Stimulated activated CD8-positive, alpha-beta memory T cell treated with anti-CD3 and anti-CD28 coated beads, Interleukin-7, amount 100 ng/mL, for 4 hours (primary cell): ENCODE measurements around the gene TSC22D4.
A peak's percentile ranks its signal among the peaks of the same experiment; 100 is the strongest.
"Not testable (repeated sequence)": the region's sequence is repeated elsewhere in the genome, so short reads cannot be mapped to it uniquely, and the experiment has no call there.

Experiments
- DNase-seq, 2 donors: peaks; one replicate each; pipeline ENCODE4 v3.0.0-alpha.2; 2020; ENCODE audit warnings: low read depth in 2 of 2

Gene TSC22D4

DNA sequence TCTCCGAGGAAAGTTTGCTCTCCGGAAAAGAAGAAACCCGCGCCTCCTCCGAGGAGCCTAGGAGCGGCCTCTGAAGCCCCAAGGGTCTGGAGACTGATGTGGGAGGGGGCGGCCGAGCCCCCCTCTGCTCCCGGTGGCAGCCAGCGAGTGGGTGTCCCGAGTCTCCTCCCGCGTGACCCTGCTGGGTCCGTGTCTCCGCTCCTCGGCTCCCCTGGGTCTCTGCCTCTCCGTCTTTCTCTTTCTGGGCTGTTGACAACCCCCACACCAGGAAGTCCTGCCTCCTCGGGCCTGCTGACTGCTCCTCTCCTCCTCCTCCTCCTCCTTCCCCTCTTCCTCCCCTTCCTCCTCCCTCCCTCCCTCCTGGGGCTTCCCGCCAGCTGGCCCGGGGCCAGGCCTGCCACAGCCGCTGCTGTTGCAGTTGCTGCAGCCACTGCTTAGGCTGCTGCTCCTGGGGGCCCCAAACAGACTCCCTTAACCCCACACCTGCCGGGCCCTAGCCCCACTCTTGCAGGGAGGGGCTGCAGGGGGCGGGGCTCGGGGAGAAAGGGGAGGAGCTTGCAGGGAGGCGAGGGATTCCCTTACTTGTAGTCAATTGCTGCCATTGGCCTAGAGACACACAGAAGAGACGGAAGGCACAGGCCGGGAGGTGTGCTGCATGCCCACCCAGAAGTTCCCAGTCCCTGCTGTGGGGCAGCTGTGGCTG, at the start of gene TSC22D4:
Gene TSC22D4, minus strand, starts transcription at position 257 of the 703 bp plus-strand sequence. CDS start 1,176 bp downstream, outside the sequence.
- peak; percentile 84 to 85 for DNase-seq

DNA sequence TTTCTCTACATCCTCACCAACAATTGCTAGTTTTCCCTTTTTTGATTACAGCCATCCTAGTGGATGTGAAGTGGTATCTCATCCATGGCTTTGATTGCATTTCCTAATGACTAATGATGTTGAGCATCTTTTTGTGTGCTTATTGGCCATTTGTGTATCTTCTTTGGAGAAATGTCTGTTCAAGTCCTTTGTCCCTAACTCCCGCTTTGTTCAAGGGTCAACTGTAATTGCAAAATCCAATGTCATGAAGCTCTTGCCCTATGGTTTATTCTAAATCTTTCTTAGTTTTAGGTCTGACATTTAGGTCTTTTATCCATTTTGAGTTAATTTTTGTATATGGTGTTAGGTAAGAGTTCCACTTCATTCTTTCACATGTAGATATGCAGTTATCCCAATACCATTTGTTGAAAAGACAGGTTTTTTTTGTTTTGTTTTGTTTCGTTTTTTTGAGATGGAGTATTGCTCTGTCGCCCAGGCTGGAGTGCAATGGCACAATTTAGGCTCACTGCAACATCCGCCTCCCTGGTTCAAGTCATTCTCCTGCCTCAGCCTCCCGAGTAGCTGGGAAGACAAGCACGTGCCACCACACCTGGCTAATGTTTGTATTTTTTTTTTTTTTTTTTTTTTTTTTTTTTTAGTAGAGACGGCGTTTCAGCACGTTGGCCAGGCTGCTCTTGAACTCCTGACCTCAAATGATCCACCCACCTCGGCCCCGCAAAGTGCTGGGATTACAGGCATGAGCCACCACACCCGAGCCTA, 49.3 kb upstream of the TSC22D4 start:
- not testable (repeated sequence) for DNase-seq

DNA sequence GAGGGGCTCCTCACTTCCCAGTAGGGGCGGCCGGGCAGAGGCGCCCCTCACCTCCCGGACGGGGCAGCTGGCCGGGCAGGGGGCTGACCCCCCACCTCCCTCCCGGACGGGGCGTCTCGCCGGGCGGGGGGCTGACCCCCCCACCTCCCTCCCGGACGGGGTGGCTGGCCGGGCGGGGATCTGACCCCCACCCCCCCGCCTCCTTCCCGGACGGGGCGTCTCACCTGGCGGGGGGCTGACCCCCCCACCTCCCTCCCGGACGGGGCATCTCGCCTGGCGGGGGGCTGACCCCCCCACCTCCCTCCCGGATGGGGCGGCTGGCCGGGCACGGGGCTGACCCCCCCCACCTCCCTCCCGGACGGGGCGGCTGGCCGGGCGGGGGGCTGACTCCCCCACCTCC, 44.2 kb upstream of the TSC22D4 start:
- DNase-seq, result not testable (repeated sequence)

DNA sequence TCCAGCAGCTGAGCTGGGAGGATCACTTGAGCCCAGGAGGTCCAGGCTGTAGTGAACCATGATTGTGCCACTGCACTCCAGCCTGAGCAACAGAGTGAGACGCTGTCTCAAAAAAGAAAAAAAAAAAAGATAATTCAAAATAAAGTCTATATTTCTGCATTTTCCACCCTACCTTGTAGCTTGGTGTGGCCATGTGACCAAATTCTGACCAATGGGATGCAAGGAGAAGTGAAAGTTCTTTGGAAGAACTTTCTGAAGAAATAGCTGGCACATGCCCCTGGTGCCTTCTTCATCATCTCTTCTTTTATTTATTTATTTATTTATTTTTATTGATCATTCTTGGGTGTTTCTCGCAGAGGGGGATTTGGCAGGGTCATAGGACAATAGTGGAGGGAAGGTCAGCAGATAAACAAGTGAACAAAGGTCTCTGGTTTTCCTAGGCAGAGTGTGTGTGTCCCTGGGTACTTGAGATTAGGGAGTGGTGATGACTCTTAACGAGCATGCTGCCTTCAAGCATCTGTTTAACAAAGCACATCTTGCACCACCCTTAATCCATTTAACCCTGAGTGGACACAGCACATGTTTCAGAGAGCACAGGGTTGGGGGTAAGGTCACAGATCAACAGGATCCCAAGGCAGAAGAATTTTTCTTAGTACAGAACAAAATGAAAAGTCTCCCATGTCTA, 43.0 kb upstream of the TSC22D4 start:
- not testable (repeated sequence) for DNase-seq

DNA sequence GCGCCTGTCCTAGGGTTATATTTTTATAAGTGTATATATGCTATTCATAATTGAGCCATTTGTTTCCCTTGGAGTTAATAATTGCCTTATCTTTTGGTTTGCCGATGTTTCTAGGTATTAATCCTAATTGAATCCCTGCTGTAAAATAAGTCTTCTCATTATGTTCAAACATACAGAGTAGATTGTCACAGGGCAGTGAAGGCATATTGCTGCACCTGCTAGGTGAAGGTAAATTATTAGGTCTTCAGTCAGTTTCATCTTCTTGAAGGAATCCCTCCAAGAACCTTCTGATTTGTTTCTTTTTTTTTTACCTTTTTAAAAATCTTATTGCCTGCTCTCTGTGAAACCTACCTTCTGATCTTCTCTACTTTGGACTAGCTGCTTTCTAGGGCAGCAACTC, 42.1 kb upstream of the TSC22D4 start:
- DNase-seq, result no peak

DNA sequence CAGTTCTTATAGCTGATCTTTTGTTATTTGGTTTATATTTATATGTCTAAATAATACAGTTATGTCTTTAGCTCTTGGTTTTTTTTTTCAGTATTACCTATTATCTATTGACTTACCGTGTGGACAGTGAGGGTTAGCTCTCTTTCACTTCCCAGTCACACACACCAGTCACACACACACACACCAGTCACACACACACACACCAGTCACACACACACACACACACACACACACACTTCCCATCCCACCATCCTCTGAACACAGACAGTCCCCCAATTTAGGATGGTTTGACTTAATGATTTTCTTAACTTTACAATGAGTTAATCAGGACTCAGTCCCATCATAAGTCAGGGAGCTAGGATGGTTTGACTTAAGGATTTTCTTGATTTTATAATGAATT, 41.1 kb upstream of the TSC22D4 start:
- no peak for DNase-seq

DNA sequence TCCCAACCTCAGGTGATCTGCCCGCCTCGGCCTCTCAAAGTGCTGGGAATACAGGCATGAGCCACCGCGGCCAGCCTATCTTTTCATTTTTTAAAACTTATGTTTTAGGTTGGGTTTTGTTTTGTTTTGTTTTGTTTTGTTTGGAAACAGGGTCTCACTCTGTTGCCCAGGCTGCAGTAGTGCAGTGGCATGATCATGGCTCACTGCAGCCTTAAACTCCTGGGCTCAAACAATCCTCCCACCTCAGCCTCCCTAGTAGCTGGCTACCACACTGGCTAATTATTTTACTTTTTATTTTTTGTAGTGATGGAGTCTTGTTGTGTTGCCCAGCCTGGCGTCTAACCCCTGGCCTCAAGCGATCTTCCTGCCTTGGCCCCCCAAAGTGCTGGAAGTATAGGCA, 40.6 kb upstream of the TSC22D4 start:
- no peak for DNase-seq

DNA sequence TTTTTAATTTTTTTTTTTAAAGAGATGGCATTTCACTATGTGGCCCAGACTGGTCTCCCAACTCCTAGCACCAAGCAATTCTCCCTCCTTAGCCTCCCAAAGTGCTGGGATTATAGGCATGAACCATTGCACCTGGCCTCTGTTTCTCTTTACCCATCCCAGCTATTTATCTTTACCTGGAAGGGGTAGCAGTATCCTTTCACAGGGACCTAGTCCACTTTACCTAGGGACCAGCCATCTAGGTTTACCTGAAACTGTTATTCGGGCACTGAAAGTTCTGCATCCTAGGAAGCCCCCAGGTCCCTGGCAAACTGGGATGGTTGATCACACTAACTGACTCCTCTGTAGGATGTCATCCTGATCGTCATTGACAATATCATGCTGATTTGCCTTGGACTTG, 38.3 kb upstream of the TSC22D4 start:
- DNase-seq, result no peak

DNA sequence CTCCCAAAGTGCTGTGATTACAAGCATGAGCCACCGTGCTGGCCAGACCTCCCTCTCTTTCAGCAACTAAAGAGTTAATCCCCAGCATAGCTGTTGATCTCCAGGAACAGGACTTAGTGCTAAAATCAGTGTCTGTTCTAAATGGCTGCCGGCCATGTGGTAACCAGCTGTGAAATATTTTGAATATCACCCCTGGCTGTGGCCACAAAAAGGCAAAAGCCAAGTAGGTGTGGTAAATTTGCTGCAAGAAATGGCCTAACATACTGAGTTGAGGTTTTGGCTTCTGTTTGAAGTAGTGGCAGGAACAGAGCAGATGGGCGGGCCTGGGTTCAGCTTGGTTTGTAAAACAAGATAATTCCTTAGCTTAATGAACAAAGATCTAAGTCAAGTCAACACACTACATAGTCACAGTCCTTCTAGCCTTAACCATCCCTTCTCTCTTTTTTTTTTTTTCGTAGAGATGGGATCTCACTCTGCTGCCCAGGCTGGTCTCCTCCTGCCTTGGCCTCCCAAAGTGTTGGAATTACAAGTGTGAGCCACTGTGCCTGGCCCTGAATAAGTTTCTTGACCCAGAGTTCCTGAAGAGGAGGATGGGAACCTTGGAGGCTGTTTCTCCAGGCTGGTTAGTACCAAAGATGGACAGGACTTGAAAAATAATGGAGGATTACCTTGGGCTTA, 37.3 kb upstream of the TSC22D4 start:
- DNase-seq, result peak; percentile 17 to 21

DNA sequence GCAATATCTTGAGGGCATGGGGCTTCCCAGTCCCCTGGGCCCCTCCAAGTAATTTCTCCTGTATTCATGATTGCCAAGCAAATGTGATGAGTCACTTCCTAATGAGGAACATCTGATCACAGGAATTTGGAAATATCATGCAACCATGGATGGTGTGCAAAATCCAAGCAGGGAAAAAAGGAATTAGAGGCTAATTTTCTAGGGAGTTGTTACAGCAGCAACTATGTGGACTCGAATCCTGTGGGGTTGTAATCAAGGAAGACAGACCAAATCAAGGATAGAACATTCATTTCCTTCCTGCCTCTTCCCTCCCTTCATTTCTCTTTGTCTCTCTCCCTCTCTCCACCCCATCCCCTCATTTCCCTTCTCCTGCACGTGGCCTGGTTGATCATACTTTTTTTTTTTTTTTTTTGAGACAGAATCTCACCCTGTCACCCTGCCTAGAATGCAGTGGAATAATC, 36.1 kb upstream of the TSC22D4 start:
- DNase-seq, result no peak

DNA sequence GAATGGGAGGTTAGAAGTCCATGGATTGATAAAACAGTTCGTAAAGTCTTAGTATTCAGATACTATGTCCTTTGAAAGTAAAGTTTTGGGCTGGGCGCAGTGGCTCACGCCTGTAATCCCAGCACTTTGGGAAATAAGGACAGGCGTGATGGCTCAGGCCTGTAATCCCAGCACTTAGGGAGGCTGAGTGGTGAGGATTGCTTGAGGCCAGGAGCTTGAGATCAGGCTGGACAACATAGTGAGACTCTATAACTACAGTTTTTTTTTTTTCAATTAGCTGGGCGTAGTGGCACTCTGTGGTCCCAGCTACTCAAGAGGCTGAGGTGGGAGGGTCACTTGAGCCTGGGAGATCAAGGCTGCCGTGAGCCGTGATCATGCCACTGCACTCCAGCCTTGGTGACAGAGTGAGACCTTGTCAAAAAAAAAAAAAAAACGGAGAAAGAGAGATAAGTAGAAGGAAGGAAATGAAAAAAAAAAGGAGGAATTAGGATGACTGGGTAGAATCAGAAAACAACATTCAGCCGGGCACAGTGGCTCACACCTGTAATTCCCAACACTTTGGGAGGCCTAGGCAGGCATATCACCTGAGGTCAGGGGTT, 34.3 kb upstream of the TSC22D4 start:
- no peak for DNase-seq

DNA sequence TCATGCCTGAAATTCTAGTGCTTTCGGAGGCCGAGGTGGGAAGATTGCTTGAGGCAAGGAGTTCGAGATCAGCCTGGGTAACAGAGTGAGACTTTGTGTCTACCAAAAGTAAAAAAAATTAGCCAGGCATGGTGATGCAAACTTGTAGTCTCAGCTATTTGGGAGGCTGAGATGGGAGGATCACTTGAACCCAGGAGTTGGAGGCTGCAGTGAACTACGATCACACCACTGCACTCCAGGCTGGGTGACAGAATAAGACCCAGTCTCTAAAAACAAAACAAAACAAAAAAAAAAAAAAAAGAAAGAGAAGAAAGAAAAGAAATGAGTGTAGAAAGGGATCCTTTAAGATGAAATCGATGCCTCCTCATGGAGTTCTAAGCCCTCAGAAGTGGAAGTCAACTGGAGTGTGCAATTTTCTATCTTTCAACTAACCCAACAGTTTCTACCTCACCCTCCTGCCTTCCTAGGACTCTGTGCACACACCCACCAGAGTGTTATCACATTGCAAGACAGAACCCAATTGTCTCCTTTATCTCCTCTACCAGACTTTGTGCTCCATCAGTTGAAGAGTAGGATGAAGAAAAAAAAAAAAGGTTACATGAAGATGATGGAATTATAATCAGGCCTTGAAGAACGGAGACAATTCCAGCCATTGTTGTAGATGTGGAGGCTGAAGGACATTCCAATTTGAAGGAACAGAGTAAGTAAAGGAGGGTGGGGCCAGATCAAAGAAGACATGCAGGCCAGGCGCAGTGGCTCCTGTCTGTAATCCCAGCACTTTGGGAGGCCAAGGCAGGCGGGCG, 31.6 kb upstream of the TSC22D4 start:
- no peak for DNase-seq

DNA sequence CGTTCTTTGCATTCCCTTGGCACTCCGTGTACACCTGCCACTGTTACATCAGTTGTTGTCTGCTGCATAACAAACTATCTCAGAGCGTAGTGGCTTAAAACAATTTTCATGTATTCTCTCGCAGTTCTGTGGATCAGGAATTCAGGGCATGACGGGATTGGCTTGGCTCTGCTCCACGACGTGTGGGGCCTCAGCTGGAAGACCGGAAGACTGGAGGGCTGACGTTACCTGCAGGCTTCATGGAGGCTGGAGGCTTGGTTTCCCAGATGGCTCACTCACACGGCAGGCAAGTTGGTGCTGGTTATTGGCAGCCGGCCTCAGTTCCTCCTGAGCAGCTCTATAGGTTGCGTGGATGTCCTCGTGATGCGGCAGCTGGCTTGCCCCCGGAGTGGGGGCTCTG, 30.2 kb upstream of the TSC22D4 start:
- no peak for DNase-seq

DNA sequence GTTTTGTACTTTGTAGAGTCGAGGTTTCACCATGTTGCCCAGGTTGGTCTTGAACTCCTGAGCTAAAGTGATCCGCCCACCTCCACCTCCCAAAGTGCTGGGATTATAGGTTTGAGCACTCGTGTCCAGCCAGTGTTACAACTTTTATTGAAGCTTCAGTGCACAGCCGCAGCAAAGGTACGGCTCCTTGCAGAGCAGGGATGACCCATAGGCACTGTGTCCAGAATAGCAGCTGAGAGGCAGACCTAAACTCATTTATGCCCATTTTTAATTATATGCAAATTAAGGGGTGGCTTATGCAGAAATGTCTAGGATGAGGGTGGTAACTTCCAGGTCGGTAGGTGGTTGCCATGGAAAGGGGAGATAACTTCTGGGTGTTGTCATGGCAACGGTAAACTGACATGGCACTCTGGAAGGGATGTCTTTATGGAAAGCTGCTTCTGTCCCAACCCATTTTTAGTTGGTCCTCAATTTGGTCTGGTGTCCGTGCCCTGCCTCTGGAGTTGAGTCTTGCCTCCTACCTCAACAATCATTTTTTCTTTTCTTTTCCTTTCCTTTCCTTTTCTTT, 27.4 kb upstream of the TSC22D4 start:
- no peak for DNase-seq

DNA sequence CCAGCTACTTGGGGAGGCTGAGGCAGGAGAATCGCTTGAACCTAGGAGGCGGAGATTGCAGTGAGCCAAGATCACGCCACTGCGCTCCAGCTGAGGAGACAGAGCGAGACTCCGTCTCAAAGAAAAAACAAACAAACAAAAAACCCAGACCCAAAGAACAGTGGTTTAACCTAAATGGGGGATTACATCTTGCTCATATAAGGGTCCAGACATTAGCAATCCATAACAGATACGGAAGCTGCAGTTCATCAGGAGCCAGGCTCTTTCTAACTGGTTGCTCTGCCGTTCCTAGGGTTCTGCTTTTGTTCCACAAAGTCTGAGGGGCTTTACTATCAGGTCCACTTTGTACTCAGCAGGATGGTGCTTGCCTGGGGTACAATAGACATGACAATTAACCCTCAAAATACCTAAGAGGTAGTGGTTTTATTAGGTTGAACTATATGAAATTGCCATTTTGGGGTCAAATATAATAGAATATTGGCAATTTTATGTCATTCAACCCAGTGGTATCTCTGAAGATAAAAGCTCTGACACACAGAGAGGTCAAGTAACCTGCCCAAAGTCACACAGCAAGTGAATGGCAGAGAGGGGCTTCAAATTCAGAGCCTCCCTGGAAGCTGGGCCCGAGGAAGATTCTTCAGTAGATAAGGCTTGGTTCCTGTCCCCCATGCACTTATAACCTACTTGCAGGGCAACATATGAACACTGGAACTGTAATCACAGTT, 26.0 kb upstream of the TSC22D4 start:
- no peak for DNase-seq

DNA sequence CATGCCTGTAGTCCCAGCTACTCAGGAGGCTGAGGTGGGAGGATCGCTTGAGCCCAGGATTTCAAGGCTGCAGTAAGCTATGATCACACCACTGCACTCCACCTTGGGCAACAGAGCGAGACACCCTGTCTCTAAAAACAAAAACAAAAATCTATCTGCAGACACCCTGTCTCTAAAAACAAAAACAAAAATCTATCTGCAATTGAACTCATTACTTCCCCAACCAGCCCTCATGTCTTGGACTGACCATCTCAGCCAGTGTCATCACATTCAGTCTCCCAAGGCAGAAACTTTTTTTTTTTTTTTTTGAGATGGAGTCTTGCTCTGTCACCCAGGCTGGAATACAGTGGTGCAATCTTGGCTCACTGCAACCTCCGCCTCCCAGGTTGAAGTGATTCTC, 25.0 kb upstream of the TSC22D4 start:
- not testable (repeated sequence) for DNase-seq

DNA sequence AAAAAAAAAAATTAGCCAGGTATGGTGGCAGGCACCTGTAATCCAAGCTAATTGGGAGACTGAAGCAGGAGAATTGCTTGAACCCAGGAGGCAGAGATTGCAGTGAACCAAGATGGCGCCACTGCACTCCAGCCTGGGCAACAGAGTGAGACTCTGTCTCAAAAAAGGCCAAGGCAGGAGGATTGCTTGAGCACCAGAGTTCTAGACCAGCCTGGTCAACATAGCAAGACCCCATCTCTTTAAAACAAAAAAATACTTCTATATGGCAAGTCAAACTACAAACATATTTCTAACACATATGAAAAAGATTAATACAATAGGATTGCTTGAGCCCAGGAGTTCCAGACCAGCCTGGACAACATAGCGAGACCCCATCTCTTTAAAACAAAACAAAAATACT, 21.7 kb upstream of the TSC22D4 start:
- not testable (repeated sequence) for DNase-seq

DNA sequence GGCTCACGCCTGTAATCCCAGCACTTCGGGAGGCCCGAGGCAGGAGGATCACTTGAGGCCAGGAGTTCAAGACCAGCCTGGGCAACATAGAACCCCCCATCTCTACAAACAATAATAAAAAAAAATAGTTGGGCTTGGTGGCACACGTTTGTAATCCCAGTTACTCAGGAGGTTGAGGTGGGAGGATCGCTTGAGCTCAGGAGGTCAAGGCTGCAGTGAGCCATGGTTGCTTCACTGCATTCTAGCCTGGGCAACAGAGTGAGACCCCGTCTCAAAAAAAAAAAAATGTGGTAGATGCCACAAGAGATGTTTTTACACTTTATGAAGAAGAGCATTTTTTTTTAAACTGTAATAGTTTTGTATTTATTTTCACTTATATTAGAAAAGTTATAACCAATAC, 17.5 kb upstream of the TSC22D4 start:
- DNase-seq, result no peak

DNA sequence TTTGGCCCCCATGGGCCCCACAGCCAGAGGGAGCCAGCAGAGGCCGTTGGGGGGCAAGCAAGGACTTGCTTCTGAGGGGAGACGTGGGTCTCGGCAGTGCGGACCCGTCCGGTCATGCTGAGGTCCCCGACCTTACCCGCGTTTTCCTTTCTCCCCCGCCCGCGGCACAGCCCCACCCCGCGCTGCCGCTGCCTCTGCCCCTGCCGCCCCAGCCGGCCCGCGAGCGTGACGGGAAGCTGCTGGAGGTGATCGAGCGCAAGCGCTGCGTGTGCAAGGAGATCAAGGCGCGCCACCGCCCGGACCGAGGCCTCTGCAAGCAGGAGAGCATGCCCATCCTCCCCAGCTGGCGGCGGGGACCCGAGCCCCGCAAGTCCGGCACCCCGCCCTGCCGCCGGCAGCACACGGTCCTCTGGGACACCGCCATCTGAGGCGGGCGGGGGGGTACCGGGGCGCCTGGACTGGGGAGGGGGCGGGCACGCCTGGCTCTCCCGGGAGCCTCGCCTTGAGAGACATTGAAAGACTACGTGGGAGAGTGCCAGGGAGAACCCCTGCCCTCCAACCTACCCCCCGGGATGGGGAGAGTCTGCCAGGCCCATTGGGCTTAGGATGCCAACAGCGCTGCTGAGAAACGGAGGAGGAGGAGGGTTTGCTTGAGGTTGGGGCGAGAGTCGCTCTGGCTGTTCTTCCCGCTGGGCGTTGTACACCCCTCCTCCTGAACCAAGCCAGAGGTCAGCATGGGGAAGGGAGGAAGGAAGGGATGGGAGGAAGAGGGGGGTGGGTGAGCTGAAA, 14.7 kb upstream of the TSC22D4 start:
- DNase-seq, result peak in 1 of 2 donors; percentile 37
